WTC11 (cell line): ENCODE data around the gene FAM13C. TPM values are rescaled to one million over a fixed set of nuclear protein-coding genes. Genes with fewer than 3 reads are reported as not detected.

Experiments
- ATAC-seq: fragments of 200-7000 bp; cut with Tn5 transposase; 2 replicates; pipeline ENCODE4 v1.10.0; 2021; ENCODE audit warnings: mild to moderate bottlenecking, moderate library complexity
- CTCF ChIA-PET: fragments of 300-600 bp; sonication (Branson Sonifier 250); formaldehyde crosslinking; loops from one replicate; lab custom pipeline; 2021; ENCODE audit warnings: antibody characterized with exemption; lab: Charles Lee
- POLR2A ChIA-PET: fragments of 350-600 bp; sonication (Branson Sonifier 250); formaldehyde crosslinking; loops from one replicate; lab custom pipeline; 2021; ENCODE audit warnings: antibody characterized with exemption; lab: Charles Lee
- DNase-seq: peaks from one replicate; pipeline ENCODE4 v3.0.0; 2021; ENCODE audit warnings: low spot score
- H3K27ac Mint-ChIP-seq: 2 replicates; pipeline ENCODE4 v1.8.0; 2021; ENCODE audit warnings: mixed read lengths
- H3K27me3 Mint-ChIP-seq: 2 replicates; pipeline ENCODE4 v1.8.0; 2021; ENCODE audit warnings: low read depth, mild to moderate bottlenecking, moderate library complexity, mixed read lengths
- H3K36me3 Mint-ChIP-seq: 2 replicates; pipeline ENCODE4 v1.8.0; 2021; ENCODE audit warnings: mixed read lengths
- H3K4me1 Mint-ChIP-seq: 2 replicates; pipeline ENCODE4 v1.8.0; 2022; ENCODE audit warnings: mixed read lengths
- H3K4me3 Mint-ChIP-seq: 2 replicates; pipeline ENCODE4 v1.8.0; 2021; ENCODE audit warnings: mild to moderate bottlenecking, moderate library complexity, mixed read lengths
- H3K9me3 Mint-ChIP-seq: 2 replicates; pipeline ENCODE4 v1.8.0; 2021; ENCODE audit warnings: mixed read lengths
- AR ChIP-seq: fragments of 250-450 bp; sonication (Bioruptor Pico); IDR thresholded peaks from 2 replicates; pipeline ENCODE4 v1.9.0; 2021; ENCODE audit warnings: mild to moderate bottlenecking
- ATF2 ChIP-seq: sonication (generic); formaldehyde crosslinking; IDR thresholded peaks from 2 replicates; pipeline ENCODE4 v1.8.1; 2022; ENCODE audit warnings: low read depth, missing genetic modification reagents, borderline replicate concordance
- FOXJ3 ChIP-seq: sonication (generic); formaldehyde crosslinking; IDR thresholded peaks from 2 replicates; pipeline ENCODE4 v1.9.0; 2021; ENCODE audit warnings: missing genetic modification reagents, mild to moderate bottlenecking, borderline replicate concordance
- IRF1 ChIP-seq: sonication (generic); formaldehyde crosslinking; IDR thresholded peaks from 2 replicates; pipeline ENCODE4 v1.8.0; 2023; ENCODE audit warnings: missing genetic modification reagents
- NFATC4 ChIP-seq: fragments of 250-450 bp; sonication (Bioruptor Pico); IDR thresholded peaks from 2 replicates; pipeline ENCODE4 v1.9.0; 2021; ENCODE audit warnings: mild to moderate bottlenecking
- NFYB ChIP-seq: sonication (generic); formaldehyde crosslinking; conservative IDR thresholded peaks from 2 replicates; pipeline ENCODE4 v1.8.0; 2022; ENCODE audit warnings: low read depth, missing genetic modification reagents
- PRDM15 ChIP-seq: sonication (generic); formaldehyde crosslinking; IDR thresholded peaks from 2 replicates; pipeline ENCODE4 v1.8.0; 2022; ENCODE audit warnings: missing genetic modification reagents
- RORB ChIP-seq: fragments of 250-450 bp; sonication (Bioruptor Pico); IDR thresholded peaks from 2 replicates; pipeline ENCODE4 v1.9.0; 2021; ENCODE audit warnings: mild to moderate bottlenecking
- SOX15 ChIP-seq: fragments of 250-450 bp; sonication (Bioruptor Pico); IDR thresholded peaks from 2 replicates; pipeline ENCODE4 v1.9.0; 2021; ENCODE audit warnings: mild to moderate bottlenecking
- TEAD4 ChIP-seq: sonication (generic); formaldehyde crosslinking; IDR thresholded peaks from 2 replicates; pipeline ENCODE4 v1.8.0; 2022; ENCODE audit warnings: mild to moderate bottlenecking, missing genetic modification reagents
- ZBTB43 ChIP-seq: sonication (generic); formaldehyde crosslinking; IDR thresholded peaks from 2 replicates; pipeline ENCODE4 v1.8.1; 2023; ENCODE audit warnings: mild to moderate bottlenecking, missing genetic modification reagents
- ZNF219 ChIP-seq: sonication (generic); formaldehyde crosslinking; IDR thresholded peaks from 2 replicates; pipeline ENCODE4 v1.8.0; 2023; ENCODE audit warnings: missing genetic modification reagents, mild to moderate bottlenecking, borderline replicate concordance
- ZNF263 ChIP-seq: sonication (generic); formaldehyde crosslinking; IDR thresholded peaks from 2 replicates; pipeline ENCODE4 v1.8.1; 2022; ENCODE audit warnings: low read depth, mild to moderate bottlenecking, moderate library complexity, missing genetic modification reagents
- ZNF281 ChIP-seq: sonication (generic); formaldehyde crosslinking; IDR thresholded peaks from 2 replicates; pipeline ENCODE4 v1.8.0; 2023; ENCODE audit warnings: mild to moderate bottlenecking, missing genetic modification reagents
- ZNF396 ChIP-seq: fragments of 250-450 bp; sonication (Bioruptor Pico); IDR thresholded peaks from 2 replicates; pipeline ENCODE4 v1.8.0; 2021; ENCODE audit warnings: mild to moderate bottlenecking, moderate library complexity, borderline replicate concordance
- ZNF416 ChIP-seq: fragments of 250-450 bp; sonication (Bioruptor Pico); IDR thresholded peaks from 2 replicates; pipeline ENCODE4 v1.9.0; 2021; ENCODE audit warnings: mild to moderate bottlenecking, inconsistent platforms
- ZNF423 ChIP-seq: fragments of 250-450 bp; sonication (Bioruptor Pico); IDR thresholded peaks from 2 replicates; pipeline ENCODE4 v2.1.2; 2022; ENCODE audit warnings: mild to moderate bottlenecking, moderate library complexity
- ZNF532 ChIP-seq: fragments of 250-450 bp; sonication (Bioruptor Pico); IDR thresholded peaks from 2 replicates; pipeline ENCODE4 v1.9.0; 2021; ENCODE audit warnings: mild to moderate bottlenecking, borderline replicate concordance
- ZNF671 ChIP-seq: fragments of 250-450 bp; sonication (Bioruptor Pico); IDR thresholded peaks from 2 replicates; pipeline ENCODE4 v1.8.0; 2021; ENCODE audit warnings: mild to moderate bottlenecking
- total RNA-seq: library from RNA; stranded (reverse); gene quantifications from 3 replicates; pipeline ENCODE4 v1.2.3, GENCODE V29; 2021

FAM13C gene
- total RNA-seq, 1 experiment from 2014 or later: 1.5 TPM

- TF ChIP-seq SOX15 (CRISPR knock-in tag): no peak
- no peak for TF ChIP-seq ZNF532 (CRISPR knock-in tag)
- TF ChIP-seq FOXJ3 (CRISPR knock-in tag): no peak
- TF ChIP-seq ZNF263 (CRISPR knock-in tag): no peak
- TF ChIP-seq TEAD4: no peak
- no peak for TF ChIP-seq RORB (CRISPR knock-in tag)
- no peak for TF ChIP-seq PRDM15 (CRISPR knock-in tag)
- no peak for TF ChIP-seq AR (CRISPR knock-in tag)
- TF ChIP-seq NFATC4: no peak
- no peak for TF ChIP-seq NFYB (CRISPR knock-in tag)
- no peak for TF ChIP-seq ZNF423
- no peak for TF ChIP-seq ZNF671 (CRISPR knock-in tag)
- TF ChIP-seq IRF1 (CRISPR knock-in tag): no peak
Measured at GRCh38 chr10:59362959-59363381, 621 bp upstream of the FAM13C start (continued).

GRCh38 chr10:59361663-59362143 is 646 bp downstream of the FAM13C start:
- DNase-seq: no peak
- Mint-ChIP-seq H3K9me3 (no peaks in the 10 kb centered on the region), H3K27ac (no peak overlapping the region), H3K4me3 (peak overlapping the region; percentile 79), H3K27me3 (peaks cover 34% of the 10 kb centered on the region), H3K36me3 (no peaks in the 10 kb centered on the region), H3K4me1 (peaks cover 11% of the 10 kb centered on the region)
- CTCF ChIA-PET: interaction anchor here (1.6 kb wide), 1 partner anchor 103 kb away, joined by 4 read pairs; no protein-coding TSS in a partner anchor
- no peak for ATAC-seq
- POLR2A ChIA-PET: interaction anchor here (1.4 kb wide), 1 partner anchor 27 kb away, joined by 3 read pairs; no protein-coding TSS in a partner anchor
- TF ChIP-seq ZNF416: no peak
- no peak for TF ChIP-seq ZNF281 (CRISPR knock-in tag)
- TF ChIP-seq ZNF219 (CRISPR knock-in tag): no peak
- no peak for TF ChIP-seq ZBTB43 (CRISPR knock-in tag)
- no peak for TF ChIP-seq ZNF396
- no peak for TF ChIP-seq ATF2 (CRISPR knock-in tag)
